NCI-H510A (cell line): ENCODE results near the gene ADAT1.

Experiments
- DNase-seq: peaks from one replicate; lab custom pipeline; 2025; lab: John Stamatoyannopoulos, UW

ADAT1 gene

GRCh38 chr16:75576384-75576811, 46.7 kb downstream of the ADAT1 start:
- no peak for DNase-seq

GRCh38 chr16:75575958-75576357, 47.1 kb downstream of the ADAT1 start:
- no peak for DNase-seq

GRCh38 chr16:75573955-75574354, 49.1 kb downstream of the ADAT1 start:
- no peak for DNase-seq

GRCh38 chr16:75572864-75573542, 50.1 kb downstream of the ADAT1 start:
- no peak for DNase-seq

GRCh38 chr16:75570396-75571065, 52.5 kb downstream of the ADAT1 start:
- DNase-seq = no peak

- no peak for DNase-seq
These were observed 55.2 kb downstream of the ADAT1 start for GRCh38 chr16:75567911-75568310.

GRCh38 chr16:75566758-75567255, 56.3 kb downstream of the ADAT1 start:
- DNase-seq = no peak

- DNase-seq = peak; percentile 31
These were observed 56.9 kb downstream of the ADAT1 start, which contains the start of gene GABARAPL2 for GRCh38 chr16:75566040-75566757. TSS of gene GABARAPL2 (plus strand) at chr16:75566379. CDS start at chr16:75566487, 108 bp downstream.

- DNase-seq = no peak
These were observed 57.4 kb downstream of the ADAT1 start for GRCh38 chr16:75565640-75566039.

- DNase-seq = no peak
These were observed 63.3 kb downstream of the ADAT1 start for GRCh38 chr16:75559564-75560372.

- no peak for DNase-seq
These were observed 64.2 kb downstream of the ADAT1 start for GRCh38 chr16:75558846-75559401.

- no peak for DNase-seq
These were observed 66.6 kb downstream of the ADAT1 start for GRCh38 chr16:75556431-75556950.

- peak; percentile 85 for DNase-seq
These were observed 67.2 kb downstream of the ADAT1 start, which contains the start of gene TMEM231 for GRCh38 chr16:75555707-75556430. TSS of gene TMEM231 (minus strand) at chr16:75556252. CDS start at chr16:75556209, 43 bp downstream.

- DNase-seq = peak; percentile 69
These were observed 67.8 kb downstream of the ADAT1 start for GRCh38 chr16:75555213-75555706.

- DNase-seq = no peak
These were observed 70.1 kb downstream of the ADAT1 start for GRCh38 chr16:75552951-75553350.

- DNase-seq = no peak
These were observed 72.8 kb downstream of the ADAT1 start for GRCh38 chr16:75550211-75550662.
